Activated CD4-positive, alpha-beta T cell treated with anti-CD3 and anti-CD28 coated beads, Interleukin-2, amount 50 U/mL, for 16 hours (primary cell): ENCODE measurements around the gene MAP3K4.
A peak's percentile ranks its signal among the peaks of the same experiment; 100 is the strongest.

Source experiments
- DNase-seq: peaks from one replicate; pipeline ENCODE4 v3.0.0-alpha.2; 2020

MAP3K4 gene

GRCh38 chr6:161130967-161131766 lies 139.6 kb downstream of the MAP3K4 start:
- no peak for DNase-seq

- DNase-seq: no peak
Measured at GRCh38 chr6:161132384-161132783, 140.8 kb downstream of the MAP3K4 start.

GRCh38 chr6:161133963-161134362 lies 142.4 kb downstream of the MAP3K4 start:
- DNase-seq: no peak

- no peak for DNase-seq
Measured at GRCh38 chr6:161134550-161135298, 143.2 kb downstream of the MAP3K4 start.

- no peak for DNase-seq
Measured at GRCh38 chr6:161135695-161136591, 144.4 kb downstream of the MAP3K4 start.

- no peak for DNase-seq
Measured at GRCh38 chr6:161136655-161137054, 145.1 kb downstream of the MAP3K4 start.

- no peak for DNase-seq
Measured at GRCh38 chr6:161137320-161137719, 145.8 kb downstream of the MAP3K4 start.

- DNase-seq: peak; percentile 5
Measured at GRCh38 chr6:161137839-161138542, 146.4 kb downstream of the MAP3K4 start.

- DNase-seq: no peak
Measured at GRCh38 chr6:161138543-161139303, 147.2 kb downstream of the MAP3K4 start.

- DNase-seq: no peak
Measured at GRCh38 chr6:161139304-161139765, 147.8 kb downstream of the MAP3K4 start.

GRCh38 chr6:161139766-161140553 lies 148.4 kb downstream of the MAP3K4 start:
- DNase-seq: no peak

GRCh38 chr6:161140554-161140875 lies 148.9 kb downstream of the MAP3K4 start:
- no peak for DNase-seq

- DNase-seq: no peak
Measured at GRCh38 chr6:161141173-161141572, 149.6 kb downstream of the MAP3K4 start.

GRCh38 chr6:161142957-161143296 lies 151.4 kb downstream of the MAP3K4 start:
- DNase-seq: no peak

GRCh38 chr6:161143663-161144430 lies 152.3 kb downstream of the MAP3K4 start:
- DNase-seq: no peak

GRCh38 chr6:161150136-161150535 lies 158.6 kb downstream of the MAP3K4 start:
- no peak for DNase-seq

GRCh38 chr6:161150566-161150965 lies 159.0 kb downstream of the MAP3K4 start:
- DNase-seq: no peak

- DNase-seq: no peak
Measured at GRCh38 chr6:161151059-161151645, 159.6 kb downstream of the MAP3K4 start.

- no peak for DNase-seq
Measured at GRCh38 chr6:161151660-161152526, 160.3 kb downstream of the MAP3K4 start.
